Tongue (tissue), 2 donors: ENCODE measurements around the gene UPK1A. TPM values are rescaled to one million over a fixed set of nuclear protein-coding genes. Genes with fewer than 3 reads are reported as not detected.

Experiments
- DNase-seq: peaks from one replicate; pipeline ENCODE4 v3.0.0-alpha.2; 2015
- total RNA-seq: library from RNA; depleted of rRNA; stranded (reverse); fragments of >200 nt; gene quantifications from one replicate; pipeline ENCODE4 v1.2.3, GENCODE V29; 2014

UPK1A gene
- total RNA-seq, 1 donor from 2014 or later: not detected

GRCh38 chr19:35693422-35693821 lies 27.1 kb downstream of the UPK1A start:
- DNase-seq: no peak

- peak; percentile 93 for DNase-seq
Observed at GRCh38 chr19:35693835-35694599, 27.7 kb downstream of the UPK1A start.

GRCh38 chr19:35695895-35696422 lies 29.6 kb downstream of the UPK1A start:
- DNase-seq: no peak

- no peak for DNase-seq
Observed at GRCh38 chr19:35696835-35697234, 30.5 kb downstream of the UPK1A start.

- peak; percentile 98 for DNase-seq
Observed at GRCh38 chr19:35702223-35703012, 36.1 kb downstream of the UPK1A start.

GRCh38 chr19:35703343-35703742 lies 37.0 kb downstream of the UPK1A start:
- DNase-seq: no peak

GRCh38 chr19:35704218-35704617 lies 37.9 kb downstream of the UPK1A start, which contains the start of gene ZBTB32:
TSS of gene ZBTB32 (plus strand) at chr19:35704558. CDS start at chr19:35714627, 10,069 bp downstream.
- DNase-seq: peak; percentile 64

- no peak for DNase-seq
Observed at GRCh38 chr19:35708391-35708790, 42.1 kb downstream of the UPK1A start.

- no peak for DNase-seq
Observed at GRCh38 chr19:35710784-35711723, 44.7 kb downstream of the UPK1A start.

- no peak for DNase-seq
Observed at GRCh38 chr19:35712567-35713505, 46.5 kb downstream of the UPK1A start.

GRCh38 chr19:35713506-35713850 lies 47.2 kb downstream of the UPK1A start:
- DNase-seq: no peak

GRCh38 chr19:35713904-35714495 lies 47.7 kb downstream of the UPK1A start:
- DNase-seq: no peak

- DNase-seq: no peak
Observed at GRCh38 chr19:35714601-35715354, 48.5 kb downstream of the UPK1A start.

GRCh38 chr19:35715355-35715809 lies 49.1 kb downstream of the UPK1A start:
- no peak for DNase-seq

GRCh38 chr19:35715981-35716800 lies 49.9 kb downstream of the UPK1A start:
- peak; percentile 63 for DNase-seq

GRCh38 chr19:35716801-35717664 lies 50.7 kb downstream of the UPK1A start:
- DNase-seq: peak; percentile 91

- DNase-seq: peak; percentile 98
Observed at GRCh38 chr19:35717665-35718344, 51.5 kb downstream of the UPK1A start, which contains the start of gene KMT2B. TSS of gene KMT2B (plus strand) at chr19:35718003. CDS start at chr19:35718019, 16 bp downstream.
